ENCODE results near the gene CREB3L2.
"Not testable (repeated sequence)": the region's sequence is repeated elsewhere in the genome, so short reads cannot be mapped to it uniquely, and the experiment has no call there.

The CREB3L2 gene

DNA sequence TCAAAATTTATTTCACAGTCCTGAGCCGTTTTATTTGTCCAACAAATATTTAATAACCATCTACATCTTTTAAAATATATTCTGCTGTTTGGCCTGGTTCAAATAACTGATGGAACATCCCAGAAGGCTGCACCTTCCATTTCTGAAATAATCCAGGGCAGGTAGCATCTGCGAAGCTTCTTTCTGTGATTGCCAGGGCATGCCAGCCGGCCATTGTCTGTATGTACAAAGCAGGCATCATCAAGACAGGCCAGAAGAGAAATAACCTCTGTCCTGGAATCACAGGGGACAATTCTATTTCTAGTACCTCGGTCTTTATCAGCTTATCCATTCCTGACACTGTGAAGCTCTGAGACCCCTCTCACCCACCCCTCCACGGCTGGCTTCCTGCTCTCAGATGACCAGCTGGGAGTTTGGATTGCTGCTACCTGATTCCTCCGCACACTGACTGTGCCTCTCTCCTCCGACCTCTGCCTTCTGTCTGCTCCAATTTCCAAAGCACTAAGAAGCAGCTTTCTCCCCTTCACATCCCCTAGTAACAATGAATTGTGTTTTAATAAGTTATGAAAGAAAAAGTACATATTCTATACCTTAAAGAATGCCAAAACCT, 163.1 kb downstream of the CREB3L2 start:
- no peak for DNase-seq (ENCODE audit: low read depth in 2 of 2)

DNA sequence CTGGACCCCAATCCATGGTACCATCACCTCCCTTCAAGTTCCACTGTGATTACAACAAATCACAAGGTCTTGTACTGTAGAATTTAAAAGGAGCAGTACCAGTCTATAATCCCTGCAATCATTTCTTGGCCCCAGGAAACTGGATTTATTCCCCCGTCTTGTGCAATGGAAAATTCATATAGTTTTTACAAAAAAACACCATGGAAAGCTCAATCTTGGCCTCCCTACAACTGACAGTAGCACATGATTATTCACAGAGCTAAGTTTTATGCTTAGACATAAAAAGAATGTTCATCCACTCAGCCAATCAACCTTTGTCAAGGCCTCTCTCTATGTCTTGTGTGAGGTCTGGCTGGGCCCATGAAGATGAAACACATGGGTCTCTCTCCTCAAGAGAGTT, 165.3 kb downstream of the CREB3L2 start:
- DNase-seq (ENCODE audit: low read depth in 2 of 2) = no peak

GRCh38 chr7:137836113-137836509, 165.8 kb downstream of the CREB3L2 start:
- DNase-seq (ENCODE audit: low read depth in 2 of 2) = no peak

DNA sequence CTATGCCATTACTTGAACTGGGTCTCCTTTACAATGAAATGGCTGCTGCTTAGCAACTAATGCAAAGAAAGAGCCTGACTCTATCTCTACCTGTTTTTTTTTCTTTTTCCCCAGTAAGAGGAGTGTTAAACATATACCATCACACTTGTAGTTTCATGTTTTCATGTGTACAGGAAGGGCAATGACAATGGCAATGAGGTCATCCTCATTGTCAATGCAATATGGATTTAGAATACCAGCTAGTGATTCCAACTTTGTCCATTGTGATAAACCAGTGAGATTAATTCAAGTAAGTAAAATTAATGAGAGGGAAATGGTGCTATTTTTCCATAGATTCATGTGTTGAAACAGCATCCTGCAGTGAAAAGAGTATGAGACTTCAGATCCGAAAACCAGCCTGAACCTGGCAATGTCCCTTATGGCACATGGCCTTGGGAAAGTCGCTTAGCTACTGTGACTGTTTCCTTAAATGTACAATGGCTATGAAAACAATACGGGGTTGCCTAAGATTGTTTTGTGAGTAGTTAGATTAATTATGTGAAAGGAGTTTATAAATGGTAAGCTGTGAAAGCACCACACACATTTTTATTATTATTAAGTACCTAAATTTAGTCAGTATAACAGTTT, 166.3 kb downstream of the CREB3L2 start:
- no peak for DNase-seq (ENCODE audit: low read depth in 2 of 2)

DNA sequence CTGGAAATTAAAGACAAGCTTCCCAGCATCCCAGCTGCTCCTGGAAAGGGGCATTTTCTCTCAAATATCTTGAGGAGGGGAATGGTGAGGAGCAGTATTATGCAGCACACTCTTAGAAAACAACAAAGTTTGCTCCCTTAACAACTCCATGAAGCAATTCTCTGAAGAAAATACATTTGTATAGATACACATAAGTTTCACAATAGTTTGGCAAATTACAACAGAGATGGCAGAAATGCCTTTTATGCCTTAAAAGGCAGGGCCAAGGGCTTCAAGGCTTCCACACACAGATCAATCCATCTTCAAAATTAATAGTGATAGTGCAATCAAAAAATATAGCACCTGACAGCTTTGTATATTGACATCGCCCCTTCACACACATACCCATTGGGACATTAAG, 167.3 kb downstream of the CREB3L2 start:
- DNase-seq (ENCODE audit: low read depth in 2 of 2) = no peak

- not testable (repeated sequence) for DNase-seq (ENCODE audit: low read depth in 2 of 2)
Observed at GRCh38 chr7:137832990-137833389, 168.9 kb downstream of the CREB3L2 start.

DNA sequence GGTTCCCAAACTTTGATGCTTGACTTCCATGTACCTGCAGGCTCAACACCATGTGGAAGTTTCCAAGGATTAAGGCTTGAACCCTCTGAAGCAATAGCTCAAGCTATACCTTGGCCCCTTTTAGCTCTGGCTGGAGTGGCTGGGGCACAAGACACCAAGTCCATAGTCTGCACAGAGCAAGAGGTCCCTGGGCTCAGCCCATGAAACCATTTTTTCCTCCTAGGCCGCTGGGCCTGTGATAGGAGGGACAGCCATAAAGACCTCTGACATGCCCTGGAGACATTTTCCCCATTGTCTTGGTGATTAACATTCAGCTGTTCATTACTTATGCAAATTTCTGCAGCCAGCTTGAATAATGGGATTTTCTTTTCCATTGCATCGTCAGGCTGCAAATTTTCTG, 169.5 kb downstream of the CREB3L2 start:
- no peak for DNase-seq (ENCODE audit: low read depth in 2 of 2)

DNA sequence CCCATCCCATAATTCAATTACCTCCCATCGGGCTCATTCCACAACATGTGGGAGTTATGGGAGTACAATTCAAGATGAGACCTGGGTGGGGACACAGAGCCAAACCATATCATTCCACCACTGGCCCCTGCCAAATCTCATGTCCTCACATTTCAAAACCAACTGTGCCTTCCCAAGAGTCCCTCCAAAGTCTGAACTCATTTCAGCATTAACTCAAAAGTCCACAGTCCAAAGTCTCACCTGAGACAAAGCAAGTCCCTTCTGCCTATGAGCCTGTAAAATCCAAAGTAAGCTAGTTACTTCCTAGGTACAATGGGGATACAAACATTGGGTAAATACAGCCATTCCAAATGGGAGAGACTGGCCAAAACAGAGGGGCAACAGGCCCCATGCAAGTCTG, 170.3 kb downstream of the CREB3L2 start:
- not testable (repeated sequence) for DNase-seq (ENCODE audit: low read depth in 2 of 2)

GRCh38 chr7:137829337-137829992, 172.4 kb downstream of the CREB3L2 start:
- DNase-seq (ENCODE audit: low read depth in 2 of 2) = no peak

DNA sequence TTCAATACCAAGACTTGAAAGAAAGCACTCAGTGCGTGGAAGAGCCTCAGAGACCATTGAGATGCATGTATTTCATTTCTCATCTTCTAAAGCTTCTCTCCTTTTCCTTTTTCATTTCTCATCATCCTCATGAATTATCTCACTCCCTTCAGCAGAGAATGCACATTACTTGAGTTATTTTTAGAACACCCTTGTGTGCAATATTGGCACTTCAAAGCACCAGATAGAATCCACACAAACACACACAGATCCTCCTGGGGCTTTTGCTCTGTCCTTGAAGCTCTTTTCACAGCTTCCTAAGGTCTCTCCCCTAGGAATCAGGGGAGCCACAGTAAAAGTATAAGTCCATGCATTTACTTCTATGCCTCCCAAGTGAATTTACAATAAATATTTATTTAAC, 173.4 kb downstream of the CREB3L2 start:
- DNase-seq (ENCODE audit: low read depth in 2 of 2) = no peak

DNA sequence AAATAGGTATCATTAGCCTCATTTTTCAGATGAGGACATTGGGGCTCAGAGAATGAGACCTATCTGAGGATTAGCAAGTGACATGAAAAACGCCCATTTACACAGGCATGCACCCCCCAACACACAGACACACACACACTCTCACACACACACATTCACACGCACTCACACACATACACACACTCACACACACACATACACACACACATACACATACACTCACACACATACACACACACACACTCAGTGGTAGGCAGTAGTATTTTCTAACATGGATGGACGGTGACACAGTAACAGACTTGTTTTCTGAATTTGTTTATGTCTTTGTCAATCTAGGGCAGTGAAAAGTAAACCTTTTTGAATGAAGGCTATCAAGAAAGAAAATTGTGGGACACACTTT, 176.4 kb downstream of the CREB3L2 start:
- DNase-seq (ENCODE audit: low read depth in 2 of 2) = no peak

Data from fibroblast of skin of left quadriceps (primary cell).